Hypothalamus (tissue), 51 donors: ENCODE results near the gene SLC16A9.
"Not testable (repeated sequence)": the region's sequence is repeated elsewhere in the genome, so short reads cannot be mapped to it uniquely, and the experiment has no call there.

Experiments used
- DNase-seq, 51 donors: peaks; one replicate each; lab custom pipeline; 2025; lab: John Stamatoyannopoulos, UW

SLC16A9 gene

GRCh38 chr10:59682986-59683937 is 26.4 kb downstream of the SLC16A9 start:
- no peak for DNase-seq

DNA sequence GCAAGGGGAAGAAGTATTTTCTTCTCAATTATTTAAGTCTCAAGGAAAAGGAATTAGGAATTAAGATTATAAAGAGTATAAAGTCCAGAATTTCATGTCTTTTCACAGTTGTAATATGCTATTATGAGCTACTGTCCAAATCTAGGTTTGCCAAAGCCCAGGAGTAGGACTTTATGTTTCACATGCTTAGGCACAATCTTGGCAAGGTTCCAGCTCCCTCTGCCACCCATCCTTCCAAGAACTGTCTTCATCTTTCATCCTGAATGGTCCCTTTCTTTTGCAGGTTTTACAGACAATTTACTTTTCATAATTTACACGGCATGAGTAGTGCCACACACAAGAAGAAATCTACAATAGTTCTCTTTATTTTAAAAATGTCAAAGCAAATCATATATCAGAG is 29.5 kb downstream of the SLC16A9 start:
- no peak for DNase-seq

DNA sequence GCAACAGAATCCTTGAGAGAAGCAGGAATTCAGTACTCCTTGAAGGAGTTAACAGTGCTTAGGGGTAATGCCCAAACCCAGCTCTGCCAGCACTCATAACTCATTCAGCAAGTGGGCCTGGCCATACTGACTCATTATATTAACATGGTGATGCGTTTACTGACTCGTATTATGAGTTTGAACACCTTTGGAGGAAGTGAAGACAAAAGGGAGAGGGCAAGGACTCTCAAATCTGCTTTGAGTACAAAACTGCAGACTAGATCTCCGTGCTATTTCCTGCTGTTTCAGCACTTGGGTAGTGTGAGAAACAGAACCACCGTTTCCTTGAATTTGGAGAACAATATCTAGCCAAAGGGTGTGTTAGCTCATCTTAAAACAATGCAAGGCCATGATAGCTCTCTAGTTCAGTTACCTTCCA is 30.8 kb downstream of the SLC16A9 start:
- no peak for DNase-seq

GRCh38 chr10:59677253-59677831 is 32.3 kb downstream of the SLC16A9 start:
- no peak for DNase-seq

- no peak for DNase-seq
Observed at GRCh38 chr10:59675812-59676211, 33.8 kb downstream of the SLC16A9 start.

DNA sequence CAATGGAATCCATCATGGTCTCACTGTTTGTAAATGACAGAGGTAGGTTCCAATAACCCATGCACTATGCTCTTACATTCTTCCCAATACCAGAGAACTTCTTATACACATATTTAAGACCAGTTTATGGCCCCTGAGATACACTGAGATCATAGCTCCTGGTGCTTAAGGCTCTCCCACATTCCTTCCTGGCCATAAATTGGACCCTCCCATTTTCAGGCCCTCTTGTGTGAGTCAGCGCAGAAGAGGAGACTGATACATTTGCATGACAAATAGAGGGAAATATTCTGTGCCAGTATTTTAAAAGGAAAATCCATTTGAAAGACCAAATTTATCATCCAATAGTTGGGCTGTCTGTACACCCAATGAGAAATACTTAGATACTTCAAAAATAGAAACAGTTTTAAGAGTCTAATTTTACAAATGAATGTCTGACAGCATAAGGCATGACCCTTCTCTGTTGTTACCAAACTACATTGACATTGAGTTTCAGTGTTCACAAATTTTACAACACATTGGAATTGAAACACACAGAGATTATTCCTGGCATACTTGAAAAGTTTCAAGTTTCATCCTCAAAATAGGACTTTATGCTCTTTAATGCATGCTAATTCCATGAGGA is 35.3 kb downstream of the SLC16A9 start:
- no peak for DNase-seq

- no peak for DNase-seq
Observed at GRCh38 chr10:59672150-59672875, 37.3 kb downstream of the SLC16A9 start.

GRCh38 chr10:59670269-59670668 is 39.4 kb downstream of the SLC16A9 start:
- no peak for DNase-seq

- DNase-seq, result no peak
Observed at GRCh38 chr10:59668096-59668495, 41.6 kb downstream of the SLC16A9 start.

- no peak for DNase-seq
Observed at GRCh38 chr10:59666310-59666709, 43.3 kb downstream of the SLC16A9 start.

GRCh38 chr10:59663213-59663612 is 46.4 kb downstream of the SLC16A9 start:
- not testable (repeated sequence) for DNase-seq

GRCh38 chr10:59657724-59658123 is 51.9 kb downstream of the SLC16A9 start:
- no peak for DNase-seq

DNA sequence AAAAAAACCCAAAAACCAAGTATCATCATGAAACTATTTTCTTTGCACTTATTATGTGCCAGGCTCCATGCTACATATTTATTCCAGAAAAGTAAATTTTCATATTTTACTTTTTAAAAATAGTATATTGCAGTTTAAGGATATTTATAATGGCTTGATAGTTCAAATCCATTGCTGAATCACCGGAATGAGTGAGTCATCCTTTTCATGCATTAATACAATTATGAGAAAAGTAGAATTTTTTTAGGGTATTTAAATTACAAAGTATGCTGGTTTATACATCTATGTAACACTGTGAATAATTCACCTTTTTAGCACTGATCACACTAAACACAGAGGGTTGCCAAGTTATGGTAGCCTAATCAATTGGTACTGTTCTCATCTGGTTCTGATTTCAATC is 54.3 kb downstream of the SLC16A9 start:
- no peak for DNase-seq

DNA sequence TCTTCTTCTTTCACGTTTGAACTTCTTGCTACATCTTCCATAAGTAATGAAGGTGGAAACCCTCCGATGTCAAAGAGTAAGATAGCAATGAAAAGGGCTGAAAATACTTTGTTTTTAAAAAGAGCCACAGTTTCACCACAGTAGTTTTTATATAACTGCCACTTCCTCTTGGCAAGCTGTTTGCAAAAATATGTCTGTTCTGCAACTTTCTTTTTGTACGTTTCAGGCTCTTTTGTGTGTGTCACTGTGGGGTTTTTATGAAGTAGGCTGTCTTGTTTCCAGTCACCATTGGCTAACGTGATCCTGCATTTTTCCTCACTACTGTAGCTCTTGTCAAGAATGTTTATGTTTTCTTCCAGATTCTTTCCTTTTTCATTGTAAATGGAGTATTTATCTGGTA is 55.6 kb downstream of the SLC16A9 start:
- no peak for DNase-seq

- no peak for DNase-seq
Observed at GRCh38 chr10:59651902-59652301, 57.7 kb downstream of the SLC16A9 start.

DNA sequence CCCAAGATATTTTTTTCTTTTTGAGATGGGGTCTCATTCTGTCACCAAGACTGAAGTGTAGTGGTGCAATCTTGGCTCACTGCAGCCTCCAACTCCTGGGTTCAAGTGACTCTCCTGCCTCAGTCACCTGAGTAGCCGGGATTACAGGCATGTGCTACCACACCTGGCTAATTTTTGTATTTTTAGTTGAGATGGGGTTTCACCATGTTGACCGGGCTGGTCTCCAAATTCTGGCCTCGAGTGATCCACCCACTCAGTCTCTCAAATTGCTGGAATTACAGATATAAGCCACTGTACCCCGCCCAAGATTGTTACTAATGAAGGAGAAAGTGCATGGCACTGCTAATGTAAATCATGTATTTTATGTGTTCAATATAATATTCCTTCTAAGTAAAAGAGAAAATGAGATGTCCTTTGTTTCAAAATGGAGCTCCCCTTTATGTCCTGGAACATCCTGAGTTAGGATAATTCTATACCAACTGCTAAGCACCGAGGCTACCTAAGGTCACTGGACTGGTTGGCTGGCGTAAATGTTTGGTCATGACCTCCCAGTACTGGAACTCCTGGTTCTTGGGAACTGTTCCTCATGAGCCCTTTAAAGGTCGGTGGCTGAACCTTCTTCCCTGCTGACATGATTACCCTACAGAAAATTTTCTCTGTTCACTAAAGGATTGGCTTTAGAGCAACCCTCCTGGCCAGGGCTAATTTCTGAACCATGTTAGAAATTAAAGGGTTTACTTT is 59.9 kb downstream of the SLC16A9 start:
- no peak for DNase-seq

DNA sequence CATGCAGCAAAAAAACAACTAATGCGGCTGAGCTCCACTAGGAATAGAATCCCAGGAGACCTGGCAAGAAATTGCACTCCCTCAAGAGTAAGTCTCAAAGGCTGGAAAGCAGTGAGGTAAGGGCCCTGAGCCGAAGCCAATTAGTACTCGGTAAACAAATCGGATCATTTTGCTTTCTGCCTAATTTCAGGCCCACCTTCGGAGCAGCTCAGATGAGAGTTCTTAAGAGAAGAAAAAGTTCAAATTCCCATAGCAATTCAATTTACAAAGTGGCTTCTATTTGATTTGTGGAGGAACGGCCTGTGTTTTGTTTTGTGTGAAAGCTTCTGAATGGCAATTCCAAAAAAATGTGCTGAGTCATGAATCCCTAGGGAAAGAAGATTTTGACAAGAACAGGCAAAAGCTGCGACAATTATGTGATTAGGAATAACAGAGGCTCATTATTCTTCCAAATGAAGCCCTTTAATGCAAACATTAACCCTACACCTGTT is 60.9 kb downstream of the SLC16A9 start:
- peak in 23 of 51 donors; percentile 3 to 40 (median 14) for DNase-seq

DNA sequence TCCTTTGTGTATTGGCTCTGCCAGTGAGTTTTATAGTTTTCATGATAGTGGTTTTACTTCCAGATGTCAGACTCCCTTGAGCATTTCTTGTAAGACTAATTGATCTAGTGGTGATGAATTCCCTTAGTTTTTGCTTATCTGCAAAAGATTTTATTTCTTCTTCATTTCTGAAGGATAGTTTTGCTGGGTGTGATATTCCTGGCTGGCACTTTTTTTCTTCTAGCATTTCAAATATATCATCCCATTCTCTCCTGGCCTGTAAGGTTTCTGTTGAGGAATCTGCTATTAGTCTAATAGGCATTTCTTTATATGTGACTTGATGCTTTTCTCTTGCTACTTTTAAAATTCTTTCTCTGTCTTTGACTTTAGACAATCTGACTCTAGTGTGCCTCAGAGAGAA is 64.8 kb downstream of the SLC16A9 start:
- DNase-seq, result no peak

DNA sequence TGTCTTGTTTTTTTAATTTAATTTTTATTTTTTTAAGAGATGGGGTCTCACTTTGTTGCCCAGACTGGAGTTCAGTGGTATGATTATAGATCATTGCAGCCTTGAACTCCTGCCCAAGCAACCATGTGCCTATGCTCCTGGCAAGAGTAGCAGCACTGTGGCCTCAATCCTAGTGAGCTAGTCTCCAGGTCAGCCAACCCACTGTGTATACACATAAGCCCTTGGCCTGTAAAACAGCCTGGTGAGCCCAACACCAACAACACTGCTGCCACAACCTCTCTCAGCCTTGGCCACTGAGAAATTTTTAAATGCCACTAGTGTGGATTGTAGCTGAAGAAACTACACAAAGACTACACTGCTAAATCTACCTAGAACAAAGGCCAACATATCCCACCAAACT is 68.0 kb downstream of the SLC16A9 start:
- not testable (repeated sequence) for DNase-seq
